Sigmoid colon (tissue), 4 donors: ENCODE results near the gene ELMOD1.

Experiments used
- CTCF ChIP-seq, 4 experiments: fragments of 450-650 bp in 3 of 4; fragments of 200-600 bp in 1 of 4; IDR thresholded peaks; one replicate each; pipeline ENCODE4 v1.5.1; 2016 to 2019; ENCODE audit warnings: antibody characterized with exemption in 4 of 4, mild to moderate bottlenecking in 3 of 4, moderate library complexity in 2 of 4
- EP300 ChIP-seq, 4 donors: sonication (generic); formaldehyde crosslinking; IDR thresholded peaks; one replicate each; pipeline ENCODE4 v1.6.1; 2017; ENCODE audit warnings: antibody characterized with exemption in 4 of 4
- POLR2A ChIP-seq, 2 donors: fragments of 450-650 bp; IDR thresholded peaks; one replicate each; pipeline ENCODE4 v1.6.1; 2016; ENCODE audit warnings: antibody characterized with exemption in 2 of 2, mild to moderate bottlenecking in 2 of 2, moderate library complexity in 2 of 2
- POLR2AphosphoS5 ChIP-seq, 4 donors: sonication (generic); formaldehyde crosslinking; IDR thresholded peaks; one replicate each; pipeline ENCODE4 v1.6.1; 2017; ENCODE audit warnings: antibody characterized with exemption in 4 of 4

DNA sequence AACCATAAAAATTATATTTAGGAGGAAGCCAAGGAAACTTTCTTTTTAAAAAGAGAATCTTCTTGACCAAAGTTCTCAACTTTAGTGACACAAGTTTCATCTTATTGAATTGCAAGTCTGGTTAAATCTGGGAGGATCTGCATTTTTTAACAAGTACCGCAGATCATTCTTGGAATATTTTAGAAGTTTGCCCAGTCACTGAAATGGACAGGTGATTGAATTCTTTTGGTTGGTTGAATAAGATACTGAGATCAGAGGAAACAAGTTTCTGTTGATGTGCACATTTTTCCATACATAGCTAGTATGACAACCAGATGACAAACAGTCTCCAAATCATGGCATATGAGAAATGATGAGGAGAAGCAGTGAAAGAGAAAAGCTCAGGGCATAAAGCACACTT, 70.7 kb downstream of the ELMOD1 start:
- TF ChIP-seq CTCF (IDR thresholded peaks at IDR 0.05) (no peak), EP300 (IDR thresholded peaks at IDR 0.05) (no peak), POLR2A (IDR thresholded peaks at IDR 0.05) (no peak), POLR2AphosphoS5 (IDR thresholded peaks at IDR 0.05) (no peak)
